MM.1S (cell line): ENCODE data around the gene TOE1.

ENCODE experiments used
- DNase-seq: peaks from one replicate; pipeline ENCODE4 v3.0.0-alpha.2; 2015
- H2AFZ ChIP-seq: fragments of 300-600 bp; sonication (generic); 2 replicates; pipeline ENCODE4 v1.6.0; 2016; ENCODE audit warnings: antibody characterized with exemption, low read length
- H3F3A ChIP-seq: fragments of 300-600 bp; sonication (generic); 2 replicates; pipeline ENCODE4 v1.6.1; 2016; ENCODE audit warnings: mild to moderate bottlenecking, antibody characterized with exemption, low read length, moderate library complexity, mixed read lengths; ENCODE audit not compliant: insufficient read depth
- H3K27ac ChIP-seq: fragments of 300-600 bp; sonication (generic); 2 replicates; pipeline ENCODE4 v1.5.1; 2016; ENCODE audit warnings: mild to moderate bottlenecking, low read length
- H3K27me3 ChIP-seq: fragments of 300-600 bp; sonication (generic); replicated peaks from 2 replicates; pipeline ENCODE4 v1.6.0; 2016; ENCODE audit warnings: low read length; ENCODE audit not compliant: insufficient read depth
- H3K36me3 ChIP-seq: fragments of 300-600 bp; sonication (generic); replicated peaks from 2 replicates; pipeline ENCODE4 v1.6.1; 2016; ENCODE audit warnings: mild to moderate bottlenecking, low read length, mixed read lengths; ENCODE audit not compliant: insufficient read depth
- H3K4me1 ChIP-seq: fragments of 300-600 bp; sonication (generic); 2 replicates; pipeline ENCODE4 v1.6.1; 2016; ENCODE audit warnings: low read length, mixed read lengths
- H3K4me2 ChIP-seq: fragments of 300-600 bp; sonication (generic); 2 replicates; pipeline ENCODE4 v1.6.0; 2016; ENCODE audit warnings: low read depth, low read length
- H3K4me3 ChIP-seq: fragments of 300-600 bp; sonication (generic); 2 replicates; pipeline ENCODE4 v1.5.1; 2016; ENCODE audit warnings: low read length, mixed read lengths
- H3K79me2 ChIP-seq: fragments of 300-600 bp; sonication (generic); 2 replicates; pipeline ENCODE4 v1.6.1; 2016; ENCODE audit warnings: mixed run types, low read length, mixed read lengths
- H3K9ac ChIP-seq: fragments of 300-600 bp; sonication (generic); 2 replicates; pipeline ENCODE4 v1.6.1; 2016; ENCODE audit warnings: low read length, mixed read lengths
- H3K9me2 ChIP-seq: fragments of 300-600 bp; sonication (generic); replicated peaks from 2 replicates; pipeline ENCODE4 v1.6.1; 2016; ENCODE audit warnings: mild to moderate bottlenecking, low read length, mixed read lengths; ENCODE audit not compliant: insufficient read depth
- H3K9me3 ChIP-seq: fragments of 300-600 bp; sonication (generic); replicated peaks from 2 replicates; pipeline ENCODE4 v1.6.1; 2016; ENCODE audit warnings: mild to moderate bottlenecking, low read length, mixed read lengths; ENCODE audit not compliant: insufficient read depth
- H4K20me1 ChIP-seq: fragments of 300-600 bp; sonication (generic); 2 replicates; pipeline ENCODE4 v1.6.1; 2016; ENCODE audit warnings: mild to moderate bottlenecking, low read length, moderate library complexity, mixed read lengths; ENCODE audit not compliant: insufficient read depth
- EZH2 ChIP-seq: fragments of 300-600 bp; sonication (generic); optimal IDR thresholded peaks from 2 replicates; pipeline ENCODE3; 2017; ENCODE audit warnings: low read depth, mild to moderate bottlenecking, antibody characterized with exemption, low read length, mixed read lengths
- EZH2phosphoT487 ChIP-seq: fragments of 300-600 bp; sonication (generic); IDR thresholded peaks from 2 replicates; pipeline ENCODE4 v1.6.1; 2018; ENCODE audit warnings: antibody characterized with exemption, low read length
- TF ChIP-seq, protein P1 (sequence below): fragments of 300-600 bp; sonication (generic); IDR thresholded peaks from 2 replicates; pipeline ENCODE4 v1.5.1; 2016; ENCODE audit warnings: antibody characterized with exemption, low read length, mixed read lengths

The TOE1 gene

DNA sequence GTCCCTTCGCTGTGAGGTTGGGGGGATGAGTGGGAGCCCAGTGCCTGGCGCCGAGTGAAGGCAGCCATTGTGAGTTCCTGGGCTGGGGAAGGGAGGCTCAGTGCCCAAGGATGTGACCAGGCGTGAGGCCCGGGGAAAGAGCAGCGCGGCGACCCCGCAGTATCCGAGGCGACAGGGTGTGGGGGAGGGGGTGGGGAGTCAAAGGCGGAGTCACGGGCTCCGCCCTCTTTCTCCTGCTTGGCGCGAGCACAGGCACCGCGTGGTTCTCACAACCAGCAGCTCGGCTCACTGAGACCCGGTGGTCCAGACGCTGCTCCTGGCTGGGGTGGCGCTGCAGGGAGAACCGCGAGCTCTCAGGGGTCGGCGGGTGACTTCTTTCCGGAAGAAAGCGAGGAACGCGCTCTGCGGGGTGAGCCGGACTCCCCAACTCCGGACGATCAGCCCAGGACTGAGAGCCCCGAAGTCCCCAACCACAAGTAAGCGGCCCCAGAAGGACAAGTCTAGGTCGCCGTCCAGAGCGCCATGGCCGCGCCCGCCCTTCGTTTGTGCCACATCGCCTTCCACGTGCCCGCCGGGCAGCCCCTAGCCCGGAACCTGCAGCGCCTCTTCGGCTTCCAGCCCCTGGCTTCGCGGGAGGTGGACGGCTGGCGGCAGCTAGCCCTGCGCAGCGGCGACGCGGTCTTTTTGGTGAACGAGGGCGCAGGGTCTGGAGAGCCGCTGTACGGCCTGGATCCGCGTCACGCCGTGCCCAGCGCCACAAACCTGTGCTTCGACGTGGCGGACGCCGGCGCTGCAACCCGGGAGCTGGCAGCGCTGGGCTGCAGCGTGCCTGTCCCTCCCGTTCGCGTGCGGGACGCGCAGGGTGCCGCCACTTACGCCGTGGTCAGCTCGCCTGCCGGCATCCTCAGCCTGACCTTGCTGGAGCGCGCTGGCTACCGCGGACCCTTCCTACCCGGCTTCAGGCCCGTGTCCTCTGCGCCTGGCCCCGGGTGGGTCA, 13.0 kb upstream of the TOE1 start, which contains the start of gene HPDL:
HPDL (plus strand) TSS at position 269 of the 997 bp plus-strand sequence; CDS start at position 523, 254 bp downstream.
- no peaks in the 10 kb centered on the region for H3K27me3 ChIP-seq
- no peaks in the 10 kb centered on the region for H3F3A ChIP-seq
- peak within 1 kb of the TSS; percentile 100 for H3K4me2 ChIP-seq
- no peaks in the 10 kb centered on the region; the same call in 1 of the 2 replicates for H3K79me2 ChIP-seq
- peak within 1 kb of the TSS; percentile 97 for H2AFZ ChIP-seq
- DNase-seq: peak; percentile 66
- no peaks in the 10 kb centered on the region for H3K9me2 ChIP-seq
- H3K36me3 ChIP-seq: no peaks in the 10 kb centered on the region
- H4K20me1 ChIP-seq: no peaks in the 10 kb centered on the region
- TF ChIP-seq EZH2phosphoT487: no peak
- TF ChIP-seq, protein P1, sequence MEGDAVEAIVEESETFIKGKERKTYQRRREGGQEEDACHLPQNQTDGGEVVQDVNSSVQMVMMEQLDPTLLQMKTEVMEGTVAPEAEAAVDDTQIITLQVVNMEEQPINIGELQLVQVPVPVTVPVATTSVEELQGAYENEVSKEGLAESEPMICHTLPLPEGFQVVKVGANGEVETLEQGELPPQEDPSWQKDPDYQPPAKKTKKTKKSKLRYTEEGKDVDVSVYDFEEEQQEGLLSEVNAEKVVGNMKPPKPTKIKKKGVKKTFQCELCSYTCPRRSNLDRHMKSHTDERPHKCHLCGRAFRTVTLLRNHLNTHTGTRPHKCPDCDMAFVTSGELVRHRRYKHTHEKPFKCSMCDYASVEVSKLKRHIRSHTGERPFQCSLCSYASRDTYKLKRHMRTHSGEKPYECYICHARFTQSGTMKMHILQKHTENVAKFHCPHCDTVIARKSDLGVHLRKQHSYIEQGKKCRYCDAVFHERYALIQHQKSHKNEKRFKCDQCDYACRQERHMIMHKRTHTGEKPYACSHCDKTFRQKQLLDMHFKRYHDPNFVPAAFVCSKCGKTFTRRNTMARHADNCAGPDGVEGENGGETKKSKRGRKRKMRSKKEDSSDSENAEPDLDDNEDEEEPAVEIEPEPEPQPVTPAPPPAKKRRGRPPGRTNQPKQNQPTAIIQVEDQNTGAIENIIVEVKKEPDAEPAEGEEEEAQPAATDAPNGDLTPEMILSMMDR: no peak
- TF ChIP-seq EZH2: no peak
- peak within 1 kb of the TSS; percentile 70 for H3K9ac ChIP-seq
- H3K27ac ChIP-seq: no peak within 1 kb of the TSS
- H3K4me1 ChIP-seq: peaks cover 13% of the 10 kb centered on the region
- H3K9me3 ChIP-seq: no peaks in the 10 kb centered on the region
- peak within 1 kb of the TSS; percentile 69 for H3K4me3 ChIP-seq

DNA sequence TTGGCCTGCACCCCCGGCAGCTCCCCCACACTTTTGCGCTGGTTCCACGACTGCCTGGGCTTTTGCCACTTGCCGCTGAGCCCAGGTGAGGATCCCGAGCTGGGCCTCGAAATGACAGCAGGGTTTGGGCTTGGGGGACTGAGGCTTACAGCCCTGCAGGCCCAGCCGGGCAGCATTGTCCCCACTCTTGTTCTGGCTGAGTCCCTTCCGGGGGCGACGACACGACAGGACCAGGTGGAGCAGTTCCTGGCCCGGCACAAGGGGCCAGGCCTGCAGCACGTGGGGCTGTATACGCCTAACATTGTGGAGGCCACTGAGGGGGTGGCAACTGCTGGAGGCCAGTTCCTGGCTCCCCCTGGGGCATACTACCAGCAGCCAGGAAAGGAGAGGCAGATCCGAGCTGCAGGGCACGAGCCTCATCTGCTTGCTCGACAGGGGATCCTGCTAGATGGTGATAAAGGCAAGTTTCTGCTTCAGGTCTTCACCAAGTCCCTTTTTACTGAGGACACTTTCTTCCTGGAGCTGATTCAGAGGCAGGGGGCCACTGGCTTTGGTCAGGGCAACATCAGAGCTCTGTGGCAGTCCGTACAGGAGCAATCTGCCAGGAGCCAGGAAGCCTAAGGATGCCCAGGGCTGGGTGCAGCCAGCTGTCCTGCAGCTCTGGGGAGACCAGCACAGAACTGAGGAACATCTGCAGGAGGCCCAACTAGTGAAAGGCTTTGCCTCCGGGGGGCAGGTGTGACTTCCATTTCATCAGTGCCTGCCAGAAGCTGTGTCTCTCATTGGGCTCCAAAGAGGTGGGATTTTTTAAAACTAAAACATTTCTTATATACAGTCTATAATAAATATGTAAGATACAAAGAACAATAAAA, 12.1 kb upstream of the TOE1 start:
- H3K4me2 ChIP-seq: peak overlapping the region; percentile 100
- no peak overlapping the region for H3K27ac ChIP-seq
- no peak for DNase-seq

DNA sequence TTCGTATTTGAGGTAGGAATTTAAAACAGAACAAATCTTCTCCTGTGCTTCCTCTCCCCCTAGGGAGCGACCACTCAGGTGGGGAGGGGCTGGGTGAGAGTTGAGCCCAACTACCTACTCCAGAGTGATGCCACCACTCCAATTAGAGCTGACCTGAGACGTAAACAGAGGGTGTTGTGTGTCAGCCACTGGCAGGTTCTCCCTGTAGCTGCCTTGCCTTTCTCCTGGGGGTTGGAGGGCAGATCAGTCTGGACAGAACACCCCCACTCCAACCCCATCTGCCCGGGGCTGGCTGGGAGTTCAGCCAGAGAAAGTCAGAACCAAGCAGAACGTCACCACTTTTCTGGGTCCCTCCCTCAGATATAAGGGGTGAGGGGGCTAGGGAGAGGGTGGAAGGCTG, 11.3 kb upstream of the TOE1 start:
- Histone ChIP-seq H3K27ac (no peak overlapping the region), H3F3A (no peaks in the 10 kb centered on the region), H3K36me3 (no peaks in the 10 kb centered on the region), H3K9ac (no peak overlapping the region), H3K27me3 (no peaks in the 10 kb centered on the region), H3K4me1 (peaks cover 13% of the 10 kb centered on the region), H2AFZ (no peak overlapping the region), H3K4me3 (no peak overlapping the region), H3K4me2 (no peak overlapping the region), H3K9me3 (no peaks in the 10 kb centered on the region), H4K20me1 (no peaks in the 10 kb centered on the region), H3K9me2 (no peaks in the 10 kb centered on the region), H3K79me2 (no peaks in the 10 kb centered on the region; the same call in 1 of the 2 replicates)
- TF ChIP-seq EZH2phosphoT487 (no peak), EZH2 (no peak)
- TF ChIP-seq, protein P1: no peak
- DNase-seq: no peak

More for the DNA sequence above, 12.1 kb upstream of the TOE1 start:
- peak overlapping the region; percentile 70; the same call in 1 of the 2 replicates for H3K9ac ChIP-seq
- no peaks in the 10 kb centered on the region for H3K9me2 ChIP-seq
- H2AFZ ChIP-seq: 0 out of 2 replicates have a peak overlapping the region, but pooled peaks have one; percentile 97
- H3K79me2 ChIP-seq: no peaks in the 10 kb centered on the region; the same call in 1 of the 2 replicates
- peaks cover 13% of the 10 kb centered on the region for H3K4me1 ChIP-seq
- H3K4me3 ChIP-seq: peak overlapping the region; percentile 69; the same call in 1 of the 2 replicates
- H3F3A ChIP-seq: no peaks in the 10 kb centered on the region
- TF ChIP-seq EZH2phosphoT487: no peak
- TF ChIP-seq EZH2: no peak
- TF ChIP-seq, protein P1: no peak
- H3K36me3 ChIP-seq: no peaks in the 10 kb centered on the region
- H4K20me1 ChIP-seq: no peaks in the 10 kb centered on the region
- H3K9me3 ChIP-seq: no peaks in the 10 kb centered on the region
- H3K27me3 ChIP-seq: no peaks in the 10 kb centered on the region
